ENCODE results near the gene DPH1.

Gene DPH1

GRCh38 chr17:2060681-2061440, 30.9 kb downstream of the DPH1 start:
- no peak overlapping the region for H3K4me3 ChIP-seq (ENCODE audit: control insufficient read depth, low read depth, low read length)
- TF ChIP-seq CTCF (IDR thresholded peaks at IDR 0.05; ENCODE audit: control insufficient read depth, insufficient read depth, low read depth, low read length, missing control alignments) = no peak
- no peak for DNase-seq (ENCODE audit: low read depth)

GRCh38 chr17:2061441-2061958, 31.5 kb downstream of the DPH1 start:
- DNase-seq (ENCODE audit: low read depth) = no peak
- TF ChIP-seq CTCF (IDR thresholded peaks at IDR 0.05; ENCODE audit: control insufficient read depth, insufficient read depth, low read depth, low read length, missing control alignments) = no peak
- H3K4me3 ChIP-seq (ENCODE audit: control insufficient read depth, low read depth, low read length) = no peak overlapping the region

- no peak for TF ChIP-seq CTCF (IDR thresholded peaks at IDR 0.05; ENCODE audit: control insufficient read depth, insufficient read depth, low read depth, low read length, missing control alignments)
- H3K4me3 ChIP-seq (ENCODE audit: control insufficient read depth, low read depth, low read length) = no peak overlapping the region
- no peak for DNase-seq (ENCODE audit: low read depth)
These were observed 32.7 kb downstream of the DPH1 start for GRCh38 chr17:2062571-2063183.

GRCh38 chr17:2063261-2064146, 33.6 kb downstream of the DPH1 start:
- H3K4me3 ChIP-seq (ENCODE audit: control insufficient read depth, low read depth, low read length) = no peak overlapping the region
- no peak for DNase-seq (ENCODE audit: low read depth)
- TF ChIP-seq CTCF (IDR thresholded peaks at IDR 0.05; ENCODE audit: control insufficient read depth, insufficient read depth, low read depth, low read length, missing control alignments) = no peak

GRCh38 chr17:2064147-2064489, 34.2 kb downstream of the DPH1 start:
- H3K4me3 ChIP-seq (ENCODE audit: control insufficient read depth, low read depth, low read length) = no peak overlapping the region
- no peak for DNase-seq (ENCODE audit: low read depth)
- TF ChIP-seq CTCF (IDR thresholded peaks at IDR 0.05; ENCODE audit: control insufficient read depth, insufficient read depth, low read depth, low read length, missing control alignments) = no peak

GRCh38 chr17:2064520-2064971, 34.6 kb downstream of the DPH1 start:
- no peak for DNase-seq (ENCODE audit: low read depth)
- H3K4me3 ChIP-seq (ENCODE audit: control insufficient read depth, low read depth, low read length) = no peak overlapping the region
- no peak for TF ChIP-seq CTCF (IDR thresholded peaks at IDR 0.05; ENCODE audit: control insufficient read depth, insufficient read depth, low read depth, low read length, missing control alignments)

Measured in AG09309 (cell line).